K562 (cell line): Measurements from ENCODE around the gene C4orf46. TPM values are rescaled to one million over a fixed set of nuclear protein-coding genes. Genes with fewer than 3 reads are reported as not detected.

Experiments used
- ATAC-seq: fragments of 200-7000 bp; cut with Tn5 transposase; 3 replicates; pipeline ENCODE4 v1.9.1; 2020; ENCODE audit warnings: moderate library complexity
- BruUV-seq: library from RNA; stranded (reverse); fragments of 400-500 nt; replicated peaks from 2 replicates; lab custom pipeline; 2021; lab: Mats Ljungman, UMichigan
- CTCF ChIA-PET: fragments of 300-600 bp; formaldehyde crosslinking; extraction: SDS; loops from one replicate; lab custom pipeline; 2021; ENCODE audit warnings: low intra/inter-chr PET ratio; lab: Yijun Ruan, JAX
- POLR2A ChIA-PET: fragments of 300-600, 350-650 bp; sonication (Branson Sonifier 250); formaldehyde crosslinking; extraction: SDS; loops from one replicate; lab custom pipeline; 2021; ENCODE audit warnings: antibody characterized with exemption, inconsistent platforms; lab: Yijun Ruan, JAX
- DNase-seq, 4 experiments: peaks; one replicate each; pipeline versions ENCODE4 v3.0.0 to v3.0.0-alpha.2; 2011 to 2018; ENCODE audit warnings: low spot score in 3 of 4, mixed read lengths in 3 of 4; ENCODE audit errors: extremely low read depth in 1 of 4
- FAIRE-seq: peaks from 2 replicates; lab custom pipeline; 2011; peaks lifted over from hg19 to GRCh38; lab: Jason Lieb, UNC
- H2AFZ ChIP-seq: 2 replicates; pipeline ENCODE4 v1.6.0; 2011; ENCODE audit warnings: low read depth, low read length, control low read depth, inconsistent platforms
- H3K27ac ChIP-seq: fragments of 200-600 bp; 3 replicates; pipeline ENCODE4 v1.8.0; 2011; ENCODE audit warnings: low read depth, mild to moderate bottlenecking, control low read depth, inconsistent platforms, low read length, moderate library complexity, mixed read lengths; ENCODE audit errors: extremely low read depth
- H3K27me3 ChIP-seq, 2 experiments: fragments of 300-600 bp in 1 of 2; 2 replicates in 1 of 2; 3 replicates in 1 of 2; pipeline versions ENCODE4 v1.6.0 to v1.8.0; 2011; ENCODE audit warnings: inconsistent platforms in 2 of 2, low read length in 2 of 2, mild to moderate bottlenecking in 1 of 2, mixed read lengths in 1 of 2, moderate library complexity in 1 of 2; ENCODE audit not compliant: control insufficient read depth in 2 of 2, insufficient read depth in 2 of 2
- H3K36me3 ChIP-seq: fragments of 300-600 bp; 3 replicates; pipeline ENCODE4 v1.8.0; 2011; ENCODE audit warnings: mild to moderate bottlenecking, low read length, inconsistent platforms; ENCODE audit not compliant: control insufficient read depth, insufficient read depth
- H3K4me1 ChIP-seq, 2 experiments: fragments of 200-600 bp in 1 of 2; replicated peaks in 1 of 2; 2 replicates in 1 of 2; 3 replicates in 1 of 2; pipeline versions ENCODE4 v1.5.1 to v1.8.0; 2011; ENCODE audit warnings: inconsistent platforms in 2 of 2, low read length in 2 of 2, mild to moderate bottlenecking in 1 of 2, mixed read lengths in 1 of 2, moderate library complexity in 1 of 2; ENCODE audit not compliant: control insufficient read depth in 2 of 2, insufficient read depth in 2 of 2
- H3K4me2 ChIP-seq: 2 replicates; pipeline ENCODE4 v1.6.1; 2011; ENCODE audit warnings: low read length, control low read depth, inconsistent platforms, mixed read lengths; ENCODE audit not compliant: insufficient read depth
- H3K4me3 ChIP-seq: fragments of 200-600 bp; sonication (generic), shearing (Covaris generic); 2 replicates; pipeline ENCODE4 v1.5.1; 2016; ENCODE audit warnings: control low read depth, inconsistent platforms
- H3K79me2 ChIP-seq: fragments of 200-600 bp; 3 replicates; pipeline ENCODE4 v1.8.0; 2011; ENCODE audit warnings: low read length, inconsistent platforms; ENCODE audit not compliant: control insufficient read depth, insufficient read depth
- H3K9ac ChIP-seq, 2 experiments: 2 replicates each; pipeline versions ENCODE4 v1.6.0 to v1.6.1; 2011; ENCODE audit warnings: low read depth in 2 of 2, low read length in 2 of 2, control low read depth in 1 of 2, inconsistent platforms in 1 of 2, mild to moderate bottlenecking in 1 of 2, mixed read lengths in 1 of 2; ENCODE audit not compliant: insufficient read depth in 1 of 2
- H3K9me1 ChIP-seq: one replicate; pipeline ENCODE4 v1.6.0; 2011; ENCODE audit warnings: inconsistent platforms, mild to moderate bottlenecking, low read length, moderate library complexity; ENCODE audit not compliant: control insufficient read depth, insufficient read depth
- H3K9me3 ChIP-seq: replicated peaks from 2 replicates; pipeline ENCODE4 v1.5.1; 2011; ENCODE audit warnings: low read depth, low read length, inconsistent platforms; ENCODE audit not compliant: control insufficient read depth, insufficient read depth
- H4K20me1 ChIP-seq: replicated peaks from 2 replicates; pipeline ENCODE4 v1.6.1; 2011; ENCODE audit warnings: low read length, inconsistent platforms, mixed read lengths; ENCODE audit not compliant: control insufficient read depth, insufficient read depth
- CCNT2 ChIP-seq: IDR thresholded peaks from 2 replicates; pipeline ENCODE4 v1.6.1; 2011; ENCODE audit warnings: borderline replicate concordance, low read depth, mild to moderate bottlenecking, moderate library complexity, mixed read lengths, low read length; ENCODE audit not compliant: insufficient read length; ENCODE audit errors: extremely low read depth
- TBL1XR1 ChIP-seq, 2 experiments: IDR thresholded peaks; 2 replicates each; pipeline ENCODE4 v1.6.1; 2012; ENCODE audit warnings: improper control_type of control experiment in 2 of 2, low read length in 2 of 2, mild to moderate bottlenecking in 1 of 2
- TCF7L2 ChIP-seq: fragments of 150-350 bp; IDR thresholded peaks from 2 replicates; pipeline ENCODE4 v1.6.1; 2016; ENCODE audit warnings: low read depth, mild to moderate bottlenecking, low read length, moderate library complexity
- XRCC3 ChIP-seq: fragments of 450-650 bp; IDR thresholded peaks from 2 replicates; pipeline ENCODE4 v1.6.1; 2017; ENCODE audit warnings: mild to moderate bottlenecking, moderate library complexity
- ZNF311 ChIP-seq: fragments of 250-450 bp; sonication (Bioruptor Pico); IDR thresholded peaks from 2 replicates; pipeline ENCODE4 v1.4.0; 2020; ENCODE audit warnings: mild to moderate bottlenecking, moderate library complexity
- ZNF436 ChIP-seq: fragments of 250-450, 450-650 bp; sonication (Bioruptor Pico); formaldehyde crosslinking; IDR thresholded peaks from 2 replicates; pipeline ENCODE4 v1.7.0; 2020; ENCODE audit warnings: mild to moderate bottlenecking
- WGBS: fragments of 100-300 bp; shearing (Covaris generic); methylation state at CpG from one replicate; pipeline ENCODE4 v1.1.6; 2016; ENCODE audit warnings: low coverage, mixed read lengths; ENCODE audit not compliant: insufficient coverage; ENCODE audit errors: missing lambda C conversion rate; 5-methylcytosine and 5-hydroxymethylcytosine counted together
- in situ Hi-C: fragments of 300-500 bp; cut with MboI; formaldehyde crosslinking; loops from 4 replicates; pipeline ENCODE4 v1.15.0; 2018; ENCODE audit warnings: inconsistent platforms, mixed read lengths
- intact Hi-C: fragments of 100-400 bp; cut with micrococcal nuclease; formaldehyde crosslinking; loops from 2 replicates; pipeline ENCODE4 v1.14.2; 2022
- polyA plus RNA-seq, 8 experiments: library from polyadenylated mRNA; depleted of rRNA in 4 of 8; stranded (reverse) in 5 of 8; unstranded in 3 of 8; fragments of >200 nt; fragmentation: Nextera tagmentation in 2 of 8; fragmentation: Illumina TruSeq in 1 of 8; extraction: Ambion mirVana in 2 of 8; extraction: Trizol in 1 of 8; gene quantifications; 2 replicates each; pipeline versions ENCODE4 v1.2.1 to v1.2.3, GENCODE V29; 2011 to 2014; ENCODE audit warnings: inconsistent platforms in 1 of 8, missing spikeins in 1 of 8
- total RNA-seq, 7 experiments: library from RNA; depleted of rRNA in 6 of 7; stranded (reverse); fragments of >200 nt in 6 of 7; fragmentation: Illumina TruSeq in 2 of 7; extraction: Trizol in 2 of 7; gene quantifications; 2 replicates each; pipeline versions ENCODE4 v1.2.1 to v1.2.3, GENCODE V29; 2011 to 2021; ENCODE audit warnings: low replicate concordance in 1 of 7

Gene C4orf46
- total and polyA plus RNA-seq, 9 of the 15 experiments (the other 6 are each of a cell fraction or from before 2014, with no cell fraction given): 9.7 to 24.4 (median 17.0) TPM

DNA sequence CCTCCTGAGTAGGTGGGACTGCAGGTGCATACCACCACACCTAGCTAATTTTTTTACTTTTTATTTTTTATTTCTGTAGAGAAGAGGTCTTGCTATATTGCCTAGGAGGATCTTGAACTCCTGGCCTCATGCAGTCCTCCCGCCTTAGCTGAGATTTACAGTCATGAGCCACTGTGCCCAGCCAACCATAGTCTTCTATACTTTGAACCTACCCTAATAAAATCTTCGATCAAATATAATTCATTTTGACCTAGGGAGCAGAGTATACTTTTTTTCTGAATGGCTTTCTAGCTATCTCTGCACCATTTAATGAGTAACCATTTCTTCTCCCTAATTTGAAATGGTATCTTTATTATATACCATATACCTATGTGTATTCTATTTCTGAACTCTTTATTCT, 7.1 kb upstream of the C4orf46 start:
- DNase-seq: no peak

GRCh38 chr4:158676076-158676475, 4.4 kb upstream of the C4orf46 start:
- no peaks in the 10 kb centered on the region for H3K36me3 ChIP-seq
- H3K27ac ChIP-seq: no peak overlapping the region
- 34% methylated on average over 5 of the region's 5 CpGs for WGBS
- no peaks in the 10 kb centered on the region for H3K27me3 ChIP-seq
- ChIA-PET POLR2A (no interaction called here), CTCF (no interaction called here)
- H3K4me3 ChIP-seq: no peak overlapping the region
- DNase-seq (no peak), FAIRE-seq (no peak), ATAC-seq (no peak)
- intact Hi-C loops: no loop called here
- H3K79me2 ChIP-seq: peaks cover 19% of the 10 kb centered on the region
- BruUV-seq: no TSS peak
- in situ Hi-C loops: no loop called here
- no peaks in the 10 kb centered on the region for H3K9me1 ChIP-seq
- no peak overlapping the region for H3K9ac ChIP-seq
- no peak overlapping the region for H3K4me2 ChIP-seq
- no peaks in the 10 kb centered on the region for H4K20me1 ChIP-seq
- H2AFZ ChIP-seq: no peak overlapping the region
- H3K9me3 ChIP-seq: no peaks in the 10 kb centered on the region
- H3K4me1 ChIP-seq: peaks cover 6 to 8% of the 10 kb centered on the region in 2 experiments; a peak in 4 of 5 replicates
- TF ChIP-seq CCNT2 (no peak), TCF7L2 (no peak), ZNF311 (no peak)

More for the DNA sequence above, 7.1 kb upstream of the C4orf46 start:
- H3K4me3 ChIP-seq: no peak overlapping the region
- in situ Hi-C loops (no loop called here), intact Hi-C loops (no loop called here)
- no peaks in the 10 kb centered on the region for H3K36me3 ChIP-seq
- H3K9me3 ChIP-seq: no peaks in the 10 kb centered on the region
- CTCF ChIA-PET: no interaction called here
- no peak overlapping the region for H2AFZ ChIP-seq
- BruUV-seq: no TSS peak
- H3K9me1 ChIP-seq: no peaks in the 10 kb centered on the region
- H3K27me3 ChIP-seq: no peaks in the 10 kb centered on the region
- FAIRE-seq (no peak), ATAC-seq (no peak)
- peaks cover 0 to 2% of the 10 kb centered on the region in 2 experiments; a peak in 1 of 5 replicates for H3K4me1 ChIP-seq
- 90% methylated on average over 2 of the region's 2 CpGs for WGBS
- TF ChIP-seq ZNF436 (no peak), XRCC3 (no peak), TBL1XR1 (IDR thresholded peaks at IDR 0.05; ENCODE audit: low read length in 2 of 2) (no peak)
- no peak overlapping the region for H3K9ac ChIP-seq
- H3K4me2 ChIP-seq: no peak overlapping the region
- H3K27ac ChIP-seq: no peak overlapping the region
- H4K20me1 ChIP-seq: no peaks in the 10 kb centered on the region
- POLR2A ChIA-PET: no interaction called here
- peaks cover 5% of the 10 kb centered on the region for H3K79me2 ChIP-seq
